Ishikawa (cell line): Measurements from ENCODE around the gene EFNA2.

Source experiments
- CEBPB ChIP-seq: IDR thresholded peaks from 2 replicates; pipeline ENCODE4 v1.6.1; 2012
- CREB1 ChIP-seq: IDR thresholded peaks from 2 replicates; pipeline ENCODE4 v1.6.1; 2012; ENCODE audit warnings: low read depth
- EGR1 ChIP-seq: IDR thresholded peaks from 2 replicates; pipeline ENCODE4 v1.6.1; 2012
- EP300 ChIP-seq: IDR thresholded peaks from 2 replicates; pipeline ENCODE4 v1.6.1; 2012; ENCODE audit warnings: borderline replicate concordance
- FOXM1 ChIP-seq: IDR thresholded peaks from 2 replicates; pipeline ENCODE4 v1.6.1; 2012; ENCODE audit warnings: low read depth, borderline replicate concordance
- NFIC ChIP-seq: IDR thresholded peaks from 2 replicates; pipeline ENCODE4 v1.6.1; 2012
- RAD21 ChIP-seq: IDR thresholded peaks from 2 replicates; pipeline ENCODE4 v1.6.1; 2012; ENCODE audit warnings: low read depth
- TAF1 ChIP-seq: IDR thresholded peaks from 2 replicates; pipeline ENCODE4 v1.6.1; 2012; ENCODE audit warnings: low read depth, mild to moderate bottlenecking
- TCF12 ChIP-seq: IDR thresholded peaks from 2 replicates; pipeline ENCODE4 v1.6.1; 2012; ENCODE audit warnings: low read depth
- TEAD4 ChIP-seq: IDR thresholded peaks from 2 replicates; pipeline ENCODE4 v1.6.1; 2012
- YY1 ChIP-seq: IDR thresholded peaks from 2 replicates; pipeline ENCODE4 v1.6.1; 2012; ENCODE audit warnings: low read depth
- ZBTB7A ChIP-seq: IDR thresholded peaks from 2 replicates; pipeline ENCODE4 v1.6.1; 2012; ENCODE audit warnings: low read depth
- TF ChIP-seq, protein P1 (sequence below): IDR thresholded peaks from 2 replicates; pipeline ENCODE4 v1.6.1; 2012
- TF ChIP-seq, protein P2 (sequence below): IDR thresholded peaks from 2 replicates; pipeline ENCODE4 v1.6.1; 2012; ENCODE audit warnings: low read depth, mild to moderate bottlenecking
- TF ChIP-seq, protein P3 (sequence below): IDR thresholded peaks from 2 replicates; pipeline ENCODE4 v1.6.1; 2012

The EFNA2 gene

DNA sequence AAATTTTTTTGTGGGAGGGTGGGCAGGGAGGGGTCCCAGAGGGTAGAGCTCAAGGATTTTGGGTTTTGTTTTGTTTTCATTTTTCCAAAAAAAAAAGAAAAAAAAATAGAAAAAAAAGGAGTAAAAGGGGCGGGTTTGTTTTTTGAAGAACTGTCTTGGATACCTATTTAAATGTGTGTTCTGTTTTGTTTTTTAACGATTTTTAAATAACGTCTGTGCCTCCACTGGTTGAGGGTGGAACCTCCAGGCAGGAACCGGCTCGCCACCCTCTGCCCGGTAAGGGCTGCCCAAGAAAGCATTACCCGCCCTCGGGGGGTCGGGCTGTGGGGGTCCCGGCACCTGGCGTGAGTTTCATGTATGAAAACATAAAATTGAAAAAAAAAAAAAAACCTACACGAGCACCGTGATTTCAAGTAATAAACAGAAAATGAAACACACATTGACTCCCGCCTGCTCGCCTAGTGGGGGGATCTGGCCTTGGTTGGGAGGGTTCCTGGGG lies 26.9 kb upstream of the EFNA2 start:
- TF ChIP-seq TAF1 (no peak), ZBTB7A (0 out of 2 replicates have a peak, but pooled peaks have one; percentile 12)

DNA sequence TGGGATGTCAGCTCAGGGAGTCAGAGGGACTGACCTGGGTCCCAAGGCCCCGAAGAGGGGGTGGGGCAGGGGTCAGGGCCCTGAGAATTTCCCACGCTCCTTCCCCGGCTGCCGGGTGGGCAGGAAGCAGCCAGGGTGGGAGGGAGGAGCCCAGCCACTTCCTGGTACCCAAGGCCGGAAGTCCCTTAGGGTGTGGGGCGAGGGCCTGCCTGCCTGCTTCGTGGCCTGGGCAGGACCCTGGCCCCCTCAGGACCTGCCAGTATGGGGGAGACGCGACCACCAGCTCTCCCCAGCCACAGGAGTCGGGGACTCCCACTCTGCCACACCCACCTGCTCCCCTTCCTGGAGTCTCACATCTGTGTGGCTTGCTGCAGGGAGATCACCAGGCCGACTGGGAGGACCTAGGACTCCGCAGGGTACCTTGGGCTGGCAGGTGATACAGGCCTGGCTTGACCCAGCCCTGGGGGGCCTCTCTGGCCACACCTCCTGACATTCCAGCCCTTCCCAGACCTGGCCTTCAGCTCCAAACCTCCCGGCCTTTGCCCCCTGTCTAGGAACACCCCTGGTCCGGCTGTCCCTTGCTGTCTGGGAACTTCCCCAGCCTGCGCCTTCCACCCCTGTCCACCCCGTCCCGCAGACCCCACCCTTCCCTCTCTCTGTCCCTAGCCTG lies 26.3 kb upstream of the EFNA2 start:
- TF ChIP-seq CREB1: no peak
- 0 out of 2 replicates have a peak, but pooled peaks have one; percentile 30 for TF ChIP-seq NFIC
- TF ChIP-seq, protein P1, sequence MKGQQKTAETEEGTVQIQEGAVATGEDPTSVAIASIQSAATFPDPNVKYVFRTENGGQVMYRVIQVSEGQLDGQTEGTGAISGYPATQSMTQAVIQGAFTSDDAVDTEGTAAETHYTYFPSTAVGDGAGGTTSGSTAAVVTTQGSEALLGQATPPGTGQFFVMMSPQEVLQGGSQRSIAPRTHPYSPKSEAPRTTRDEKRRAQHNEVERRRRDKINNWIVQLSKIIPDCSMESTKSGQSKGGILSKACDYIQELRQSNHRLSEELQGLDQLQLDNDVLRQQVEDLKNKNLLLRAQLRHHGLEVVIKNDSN: no peak
- no peak for TF ChIP-seq CEBPB
- TF ChIP-seq RAD21: no peak
- TF ChIP-seq TCF12: peak; percentile 45
- no peak for TF ChIP-seq TAF1
- TF ChIP-seq FOXM1: no peak
- TF ChIP-seq, protein P2, sequence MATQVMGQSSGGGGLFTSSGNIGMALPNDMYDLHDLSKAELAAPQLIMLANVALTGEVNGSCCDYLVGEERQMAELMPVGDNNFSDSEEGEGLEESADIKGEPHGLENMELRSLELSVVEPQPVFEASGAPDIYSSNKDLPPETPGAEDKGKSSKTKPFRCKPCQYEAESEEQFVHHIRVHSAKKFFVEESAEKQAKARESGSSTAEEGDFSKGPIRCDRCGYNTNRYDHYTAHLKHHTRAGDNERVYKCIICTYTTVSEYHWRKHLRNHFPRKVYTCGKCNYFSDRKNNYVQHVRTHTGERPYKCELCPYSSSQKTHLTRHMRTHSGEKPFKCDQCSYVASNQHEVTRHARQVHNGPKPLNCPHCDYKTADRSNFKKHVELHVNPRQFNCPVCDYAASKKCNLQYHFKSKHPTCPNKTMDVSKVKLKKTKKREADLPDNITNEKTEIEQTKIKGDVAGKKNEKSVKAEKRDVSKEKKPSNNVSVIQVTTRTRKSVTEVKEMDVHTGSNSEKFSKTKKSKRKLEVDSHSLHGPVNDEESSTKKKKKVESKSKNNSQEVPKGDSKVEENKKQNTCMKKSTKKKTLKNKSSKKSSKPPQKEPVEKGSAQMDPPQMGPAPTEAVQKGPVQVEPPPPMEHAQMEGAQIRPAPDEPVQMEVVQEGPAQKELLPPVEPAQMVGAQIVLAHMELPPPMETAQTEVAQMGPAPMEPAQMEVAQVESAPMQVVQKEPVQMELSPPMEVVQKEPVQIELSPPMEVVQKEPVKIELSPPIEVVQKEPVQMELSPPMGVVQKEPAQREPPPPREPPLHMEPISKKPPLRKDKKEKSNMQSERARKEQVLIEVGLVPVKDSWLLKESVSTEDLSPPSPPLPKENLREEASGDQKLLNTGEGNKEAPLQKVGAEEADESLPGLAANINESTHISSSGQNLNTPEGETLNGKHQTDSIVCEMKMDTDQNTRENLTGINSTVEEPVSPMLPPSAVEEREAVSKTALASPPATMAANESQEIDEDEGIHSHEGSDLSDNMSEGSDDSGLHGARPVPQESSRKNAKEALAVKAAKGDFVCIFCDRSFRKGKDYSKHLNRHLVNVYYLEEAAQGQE: no peak
- TF ChIP-seq EP300: peak; percentile 11; the same call in 1 of the 2 replicates
- peak; percentile 91 for TF ChIP-seq TEAD4
- TF ChIP-seq YY1: 0 out of 2 replicates have a peak, but pooled peaks have one; percentile 4
- TF ChIP-seq, protein P3, sequence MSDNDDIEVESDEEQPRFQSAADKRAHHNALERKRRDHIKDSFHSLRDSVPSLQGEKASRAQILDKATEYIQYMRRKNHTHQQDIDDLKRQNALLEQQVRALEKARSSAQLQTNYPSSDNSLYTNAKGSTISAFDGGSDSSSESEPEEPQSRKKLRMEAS: 0 out of 2 replicates have a peak, but pooled peaks have one; percentile 27
- no peak for TF ChIP-seq EGR1
- peak; percentile 36; the same call in 1 of the 2 replicates for TF ChIP-seq ZBTB7A

DNA sequence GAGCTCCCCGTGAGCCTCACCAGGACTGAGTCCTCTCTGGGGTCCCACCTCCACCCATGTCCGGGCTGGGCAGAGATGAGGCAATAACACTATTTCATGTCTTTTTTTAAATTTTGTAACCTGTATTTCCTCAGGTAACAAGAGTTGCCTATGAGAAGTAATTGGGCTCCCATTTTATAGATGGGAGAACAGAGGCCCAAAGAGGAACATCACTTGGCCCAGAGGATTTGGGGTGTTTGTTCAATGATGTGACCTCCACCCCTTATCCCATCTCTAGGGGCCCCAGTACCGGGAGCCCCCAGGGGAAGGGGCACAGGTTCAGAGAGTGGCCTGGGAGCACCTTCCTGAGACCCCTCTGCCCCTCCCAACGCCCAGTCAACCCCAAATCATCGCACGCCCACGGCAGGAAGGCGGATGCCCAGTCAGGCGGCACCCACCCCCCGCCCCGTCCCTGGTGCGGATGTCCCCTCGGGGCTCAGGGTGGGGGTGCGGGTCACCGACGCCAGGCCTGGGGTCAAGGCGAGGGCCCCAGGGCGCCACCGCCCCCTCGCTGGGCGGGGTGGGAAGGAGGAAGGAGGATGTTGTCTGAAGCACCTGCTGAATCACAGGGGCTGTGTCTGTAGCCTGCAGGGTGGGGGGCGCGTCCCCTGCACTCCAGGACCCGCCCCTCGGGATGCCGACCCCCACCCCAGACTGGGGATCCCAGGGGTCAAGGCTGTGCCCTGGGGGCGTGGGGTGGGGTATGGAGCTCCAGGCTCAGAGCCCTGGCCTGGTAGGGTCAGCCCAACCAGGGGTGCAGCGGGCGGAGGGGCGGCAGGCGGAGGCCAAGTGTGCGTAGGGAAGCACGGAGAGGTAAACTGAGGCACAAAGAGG lies 25.6 kb upstream of the EFNA2 start:
- no peak for TF ChIP-seq RAD21
- peak; percentile 68 for TF ChIP-seq EGR1
- 0 out of 2 replicates have a peak, but pooled peaks have one; percentile 5 for TF ChIP-seq CEBPB
- TF ChIP-seq, protein P1: no peak
- 0 out of 2 replicates have a peak, but pooled peaks have one; percentile 79 for TF ChIP-seq ZBTB7A
- no peak for TF ChIP-seq NFIC

DNA sequence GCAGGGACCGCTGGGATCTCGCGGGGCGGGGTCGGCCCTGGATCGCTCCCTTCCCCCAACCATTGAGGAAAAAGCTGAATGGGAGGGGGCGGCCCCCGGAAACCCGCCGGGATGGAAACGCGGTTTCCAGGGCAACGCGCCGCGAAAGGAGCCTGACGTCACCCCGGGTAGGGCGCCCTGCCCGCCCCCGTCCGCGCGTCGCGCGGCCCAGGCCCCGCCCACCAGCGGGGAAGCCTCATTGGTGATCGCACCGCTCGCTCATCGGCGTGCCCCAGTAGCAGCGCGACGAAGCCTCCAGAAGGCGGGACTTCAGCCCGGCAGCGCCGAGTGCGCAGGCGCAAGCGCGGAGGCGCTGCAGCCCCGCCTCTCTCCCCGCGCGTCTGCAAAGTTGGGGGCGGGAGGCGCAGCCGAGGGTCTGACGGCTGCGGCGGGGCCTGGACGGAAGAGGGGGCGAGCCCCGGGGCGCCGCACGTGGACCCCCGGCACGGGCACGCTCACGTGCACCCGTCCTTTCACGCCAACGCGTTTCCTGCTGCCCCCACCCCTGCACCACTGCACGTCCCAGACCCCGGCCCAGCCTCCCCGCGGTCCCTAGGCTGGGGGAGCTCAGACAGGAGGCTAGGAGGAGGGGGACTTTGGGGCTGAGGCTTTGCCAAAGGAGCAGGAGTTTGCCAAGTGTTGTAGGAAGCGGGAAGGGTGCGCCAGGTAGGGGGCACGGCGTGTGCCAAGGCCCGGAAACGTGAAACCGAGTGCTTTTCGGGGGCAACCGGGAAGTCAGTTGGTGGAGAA lies 24.7 kb upstream of the EFNA2 start:
- no peak; the same call in none of the 2 replicates for TF ChIP-seq EGR1
- peak; percentile 70 for TF ChIP-seq CREB1
- TF ChIP-seq FOXM1: no peak
- TF ChIP-seq, protein P1: no peak
- TF ChIP-seq YY1: 0 out of 2 replicates have a peak, but pooled peaks have one; percentile 12
- TF ChIP-seq, protein P3: peak; percentile 45; the same call in 1 of the 2 replicates
- TF ChIP-seq EP300: 0 out of 2 replicates have a peak, but pooled peaks have one; percentile 30
- TF ChIP-seq NFIC: peak; percentile 52
- TF ChIP-seq TCF12: peak; percentile 11; the same call in 1 of the 2 replicates
- peak; percentile 63 for TF ChIP-seq TAF1
- peak; percentile 72 for TF ChIP-seq ZBTB7A

DNA sequence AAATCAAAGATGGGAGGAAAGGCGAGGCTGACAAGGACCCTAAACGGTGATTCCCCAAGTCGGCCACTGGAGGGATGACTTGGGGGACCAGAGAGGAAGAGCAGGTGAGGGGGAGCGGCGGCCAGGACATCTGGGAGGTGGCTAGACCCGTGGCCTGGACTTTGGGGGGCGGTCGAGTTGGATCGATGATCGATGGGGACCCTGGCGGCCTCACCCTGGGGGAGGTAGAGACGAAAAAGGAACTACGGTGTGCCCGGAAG lies 24.2 kb upstream of the EFNA2 start:
- TF ChIP-seq CEBPB (no peak), FOXM1 (no peak), TEAD4 (no peak)
- TF ChIP-seq, protein P2: no peak
